GM18507 (cell line): ENCODE data around the gene ZNF728.
"Not testable (repeated sequence)": the region's sequence is repeated elsewhere in the genome, so short reads cannot be mapped to it uniquely, and the experiment has no call there.

Source experiments
- DNase-seq: peaks from one replicate; pipeline ENCODE4 v3.0.0; 2011; ENCODE audit warnings: low read depth; ENCODE audit not compliant: insufficient read length; ENCODE audit errors: extremely low spot score
- FAIRE-seq: peaks from 2 replicates; lab custom pipeline; 2011; peaks lifted over from hg19 to GRCh38; lab: Jason Lieb, UNC

Gene ZNF728

GRCh38 chr19:23002690-23003422, at the start of gene ZNF728:
Gene ZNF728 (minus strand): TSS chr19:23003176. CDS start chr19:23003030, 146 bp downstream.
- DNase-seq (no peak), FAIRE-seq (no peak)

- DNase-seq (no peak), FAIRE-seq (no peak)
Measured at GRCh38 chr19:23052349-23052748, 49.4 kb upstream of the ZNF728 start.

- FAIRE-seq (no peak), DNase-seq (no peak)
Measured at GRCh38 chr19:23049256-23049655, 46.3 kb upstream of the ZNF728 start.

DNA sequence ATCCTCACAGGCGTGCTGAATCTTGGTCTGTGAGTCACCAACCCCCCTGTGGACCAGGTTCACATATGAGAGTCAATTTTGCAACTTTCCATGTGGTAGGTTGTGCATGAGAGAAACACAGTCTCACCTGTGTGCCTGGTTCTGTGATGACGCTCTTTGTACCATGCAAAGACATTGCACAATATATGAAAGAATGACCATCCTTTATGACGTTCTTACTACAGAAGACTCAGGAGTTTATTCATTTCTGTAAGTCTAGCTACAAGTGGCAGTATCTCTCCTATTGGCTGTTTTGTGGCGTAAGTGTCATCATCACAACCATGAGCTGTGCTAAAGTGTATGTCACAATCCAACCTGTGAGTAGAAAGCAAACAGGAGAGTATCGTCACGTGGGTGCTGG, 43.8 kb upstream of the ZNF728 start:
- no peak for FAIRE-seq
- no peak for DNase-seq

DNA sequence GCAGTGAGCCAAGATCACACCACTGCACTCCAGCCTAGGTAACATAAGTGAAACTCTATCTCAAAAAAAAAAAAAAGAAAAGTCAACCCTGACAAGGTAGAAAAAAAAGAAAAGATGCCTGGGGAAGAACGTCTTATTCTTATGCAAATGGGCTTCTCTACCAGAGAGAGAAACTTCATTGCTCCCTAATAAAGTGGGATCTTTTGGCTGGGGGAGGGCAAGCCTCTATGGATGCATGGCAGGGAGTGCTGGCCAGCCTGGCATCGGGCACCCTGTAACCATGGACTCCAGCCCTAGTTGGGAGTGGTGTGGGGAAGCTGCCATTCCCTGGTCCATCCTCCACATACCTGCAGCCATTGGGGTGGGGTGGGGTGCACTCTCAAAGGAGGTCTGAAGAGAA, 30.7 kb upstream of the ZNF728 start:
- FAIRE-seq (no peak), DNase-seq (no peak)

GRCh38 chr19:23015660-23016059, 12.7 kb upstream of the ZNF728 start:
- FAIRE-seq (no peak), DNase-seq (no peak)

DNA sequence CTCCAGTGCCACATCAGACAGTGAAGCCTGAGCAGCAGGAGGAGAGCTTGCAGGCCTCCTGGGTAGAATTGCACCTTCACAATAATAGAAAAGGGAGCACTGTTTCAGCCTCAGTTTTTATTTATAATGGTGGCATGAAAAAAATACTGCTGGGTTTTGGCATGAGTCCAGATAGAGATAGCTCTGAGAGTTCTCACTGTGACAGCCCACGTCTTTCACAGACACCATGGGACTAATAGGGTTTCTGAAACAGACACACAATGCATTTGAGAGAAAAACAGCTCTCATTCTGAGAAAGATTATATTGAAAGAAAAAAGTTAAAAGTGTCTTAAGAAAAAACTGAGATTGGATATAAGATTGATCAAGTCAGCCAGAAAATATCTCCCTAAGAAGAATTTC, 8.0 kb downstream of the ZNF728 start:
- not testable (repeated sequence) for DNase-seq, FAIRE-seq

DNA sequence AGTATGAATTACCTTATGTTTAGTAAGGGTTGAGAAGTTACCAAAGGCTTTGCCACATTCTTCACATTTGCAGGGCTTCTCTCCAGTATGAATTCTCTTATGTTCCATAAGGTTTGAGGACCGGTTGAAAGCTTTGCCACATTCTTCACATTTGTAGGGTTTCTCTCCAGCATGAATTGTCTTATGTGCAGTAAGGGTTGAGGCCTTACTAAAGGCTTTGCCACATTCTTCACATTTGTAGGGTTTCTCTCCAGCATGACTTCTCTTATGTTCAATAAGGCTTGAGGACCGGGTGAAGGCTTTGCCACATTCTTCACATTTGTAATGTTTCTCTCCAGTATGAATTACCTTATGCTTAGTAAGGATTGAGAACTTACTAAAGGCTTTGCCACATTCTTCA, 26.7 kb downstream of the ZNF728 start:
- no peak for DNase-seq
- FAIRE-seq, result no peak

DNA sequence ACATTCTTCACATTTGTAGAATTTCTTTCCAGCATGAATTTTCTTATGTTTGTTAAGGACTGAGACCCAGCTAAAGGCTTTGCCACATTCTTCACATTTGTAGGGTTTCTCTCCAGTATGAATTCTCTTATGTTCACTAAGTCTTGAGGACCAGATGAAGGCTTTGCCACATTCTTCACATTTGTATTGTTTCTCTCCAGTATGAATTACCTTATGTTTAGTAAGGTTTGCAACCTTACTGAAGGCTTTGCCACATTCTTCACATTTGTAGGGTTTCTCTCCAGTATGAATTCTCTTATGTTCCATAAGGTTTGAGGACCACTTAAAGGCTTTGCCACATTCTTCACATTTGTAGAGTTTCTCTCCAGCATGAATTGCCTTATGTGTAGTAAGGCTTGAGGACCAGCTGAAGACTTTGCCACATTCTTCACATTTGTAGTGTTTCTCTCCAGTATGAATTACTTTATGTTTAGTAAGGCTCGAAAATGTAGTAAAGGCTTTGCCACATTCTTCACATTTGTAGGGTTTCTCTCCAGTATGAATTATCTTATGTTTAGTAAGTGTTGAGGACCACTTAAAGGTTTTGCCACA, 27.3 kb downstream of the ZNF728 start:
- DNase-seq, FAIRE-seq: not testable (repeated sequence)

GRCh38 chr19:22945560-22945959, 57.4 kb downstream of the ZNF728 start:
- DNase-seq (no peak), FAIRE-seq (no peak)

GRCh38 chr19:22935151-22935550, 67.8 kb downstream of the ZNF728 start:
- no peak for FAIRE-seq
- DNase-seq, result no peak

- not testable (repeated sequence) for FAIRE-seq
Measured at GRCh38 chr19:22927576-22927975, 75.4 kb downstream of the ZNF728 start.

GRCh38 chr19:22925181-22925580, 77.8 kb downstream of the ZNF728 start:
- DNase-seq, FAIRE-seq: not testable (repeated sequence)

More at GRCh38 chr19:22927576-22927975, 75.4 kb downstream of the ZNF728 start:
- DNase-seq, result not testable (repeated sequence)
